K562 (cell line): ENCODE measurements around the gene CHPF2. TPM values are rescaled to one million over a fixed set of nuclear protein-coding genes. Genes with fewer than 3 reads are reported as not detected.

ENCODE experiments used
- ATAC-seq: fragments of 200-7000 bp; cut with Tn5 transposase; 3 replicates; pipeline ENCODE4 v1.9.1; 2020; ENCODE audit warnings: moderate library complexity
- BruUV-seq: library from RNA; stranded (reverse); fragments of 400-500 nt; replicated peaks from 2 replicates; lab custom pipeline; 2021; lab: Mats Ljungman, UMichigan
- CTCF ChIA-PET: fragments of 300-600 bp; formaldehyde crosslinking; extraction: SDS; loops from one replicate; lab custom pipeline; 2021; ENCODE audit warnings: low intra/inter-chr PET ratio; lab: Yijun Ruan, JAX
- POLR2A ChIA-PET: fragments of 300-600, 350-650 bp; sonication (Branson Sonifier 250); formaldehyde crosslinking; extraction: SDS; loops from one replicate; lab custom pipeline; 2021; ENCODE audit warnings: antibody characterized with exemption, inconsistent platforms; lab: Yijun Ruan, JAX
- DNase-seq, 4 experiments: peaks; one replicate each; pipeline versions ENCODE4 v3.0.0 to v3.0.0-alpha.2; 2011 to 2018; ENCODE audit warnings: low spot score in 3 of 4, mixed read lengths in 3 of 4; ENCODE audit errors: extremely low read depth in 1 of 4
- FAIRE-seq: peaks from 2 replicates; lab custom pipeline; 2011; peaks lifted over from hg19 to GRCh38; lab: Jason Lieb, UNC
- H2AFZ ChIP-seq: 2 replicates; pipeline ENCODE4 v1.6.0; 2011; ENCODE audit warnings: low read depth, low read length, control low read depth, inconsistent platforms
- H3K27ac ChIP-seq: fragments of 200-600 bp; 3 replicates; pipeline ENCODE4 v1.8.0; 2011; ENCODE audit warnings: low read depth, mild to moderate bottlenecking, control low read depth, inconsistent platforms, low read length, moderate library complexity, mixed read lengths; ENCODE audit errors: extremely low read depth
- H3K27me3 ChIP-seq, 2 experiments: fragments of 300-600 bp in 1 of 2; 2 replicates in 1 of 2; 3 replicates in 1 of 2; pipeline versions ENCODE4 v1.6.0 to v1.8.0; 2011; ENCODE audit warnings: inconsistent platforms in 2 of 2, low read length in 2 of 2, mild to moderate bottlenecking in 1 of 2, mixed read lengths in 1 of 2, moderate library complexity in 1 of 2; ENCODE audit not compliant: control insufficient read depth in 2 of 2, insufficient read depth in 2 of 2
- H3K36me3 ChIP-seq: fragments of 300-600 bp; 3 replicates; pipeline ENCODE4 v1.8.0; 2011; ENCODE audit warnings: mild to moderate bottlenecking, low read length, inconsistent platforms; ENCODE audit not compliant: control insufficient read depth, insufficient read depth
- H3K4me1 ChIP-seq, 2 experiments: fragments of 200-600 bp in 1 of 2; replicated peaks in 1 of 2; 2 replicates in 1 of 2; 3 replicates in 1 of 2; pipeline versions ENCODE4 v1.5.1 to v1.8.0; 2011; ENCODE audit warnings: inconsistent platforms in 2 of 2, low read length in 2 of 2, mild to moderate bottlenecking in 1 of 2, mixed read lengths in 1 of 2, moderate library complexity in 1 of 2; ENCODE audit not compliant: control insufficient read depth in 2 of 2, insufficient read depth in 2 of 2
- H3K4me2 ChIP-seq: 2 replicates; pipeline ENCODE4 v1.6.1; 2011; ENCODE audit warnings: low read length, control low read depth, inconsistent platforms, mixed read lengths; ENCODE audit not compliant: insufficient read depth
- H3K4me3 ChIP-seq: fragments of 200-600 bp; sonication (generic), shearing (Covaris generic); 2 replicates; pipeline ENCODE4 v1.5.1; 2016; ENCODE audit warnings: control low read depth, inconsistent platforms
- H3K79me2 ChIP-seq: fragments of 200-600 bp; 3 replicates; pipeline ENCODE4 v1.8.0; 2011; ENCODE audit warnings: low read length, inconsistent platforms; ENCODE audit not compliant: control insufficient read depth, insufficient read depth
- H3K9ac ChIP-seq, 2 experiments: 2 replicates each; pipeline versions ENCODE4 v1.6.0 to v1.6.1; 2011; ENCODE audit warnings: low read depth in 2 of 2, low read length in 2 of 2, control low read depth in 1 of 2, inconsistent platforms in 1 of 2, mild to moderate bottlenecking in 1 of 2, mixed read lengths in 1 of 2; ENCODE audit not compliant: insufficient read depth in 1 of 2
- H3K9me1 ChIP-seq: one replicate; pipeline ENCODE4 v1.6.0; 2011; ENCODE audit warnings: inconsistent platforms, mild to moderate bottlenecking, low read length, moderate library complexity; ENCODE audit not compliant: control insufficient read depth, insufficient read depth
- H3K9me3 ChIP-seq: replicated peaks from 2 replicates; pipeline ENCODE4 v1.5.1; 2011; ENCODE audit warnings: low read depth, low read length, inconsistent platforms; ENCODE audit not compliant: control insufficient read depth, insufficient read depth
- H4K20me1 ChIP-seq: replicated peaks from 2 replicates; pipeline ENCODE4 v1.6.1; 2011; ENCODE audit warnings: low read length, inconsistent platforms, mixed read lengths; ENCODE audit not compliant: control insufficient read depth, insufficient read depth
- CBFB ChIP-seq: sonication (generic); formaldehyde crosslinking; IDR thresholded peaks from 2 replicates; pipeline ENCODE4 v1.4.0; 2020; ENCODE audit warnings: mild to moderate bottlenecking, missing genetic modification reagents
- KDM1A ChIP-seq, 2 experiments: fragments of 450-650 bp; IDR thresholded peaks; 2 replicates each; pipeline ENCODE4 v1.6.1; 2016; ENCODE audit warnings: mild to moderate bottlenecking in 2 of 2
- MEIS2 ChIP-seq: fragments of 450-650 bp; IDR thresholded peaks from 2 replicates; pipeline ENCODE4 v1.6.1; 2014; ENCODE audit warnings: mild to moderate bottlenecking; ENCODE audit not compliant: partially characterized antibody
- PKNOX1 ChIP-seq: fragments of 450-650 bp; IDR thresholded peaks from 2 replicates; pipeline ENCODE4 v1.6.1; 2016
- ZNF609 ChIP-seq: sonication (generic); formaldehyde crosslinking; IDR thresholded peaks from 2 replicates; pipeline ENCODE4 v1.8.1; 2023; ENCODE audit warnings: missing genetic modification reagents, mild to moderate bottlenecking, borderline replicate concordance
- WGBS: fragments of 100-300 bp; shearing (Covaris generic); methylation state at CpG from one replicate; pipeline ENCODE4 v1.1.6; 2016; ENCODE audit warnings: low coverage, mixed read lengths; ENCODE audit not compliant: insufficient coverage; ENCODE audit errors: missing lambda C conversion rate; 5-methylcytosine and 5-hydroxymethylcytosine counted together
- in situ Hi-C: fragments of 300-500 bp; cut with MboI; formaldehyde crosslinking; loops from 4 replicates; pipeline ENCODE4 v1.15.0; 2018; ENCODE audit warnings: inconsistent platforms, mixed read lengths
- intact Hi-C: fragments of 100-400 bp; cut with micrococcal nuclease; formaldehyde crosslinking; loops from 2 replicates; pipeline ENCODE4 v1.14.2; 2022
- polyA plus RNA-seq, 8 experiments: library from polyadenylated mRNA; depleted of rRNA in 4 of 8; stranded (reverse) in 5 of 8; unstranded in 3 of 8; fragments of >200 nt; fragmentation: Nextera tagmentation in 2 of 8; fragmentation: Illumina TruSeq in 1 of 8; extraction: Ambion mirVana in 2 of 8; extraction: Trizol in 1 of 8; gene quantifications; 2 replicates each; pipeline versions ENCODE4 v1.2.1 to v1.2.3, GENCODE V29; 2011 to 2014; ENCODE audit warnings: inconsistent platforms in 1 of 8, missing spikeins in 1 of 8
- total RNA-seq, 7 experiments: library from RNA; depleted of rRNA in 6 of 7; stranded (reverse); fragments of >200 nt in 6 of 7; fragmentation: Illumina TruSeq in 2 of 7; extraction: Trizol in 2 of 7; gene quantifications; 2 replicates each; pipeline versions ENCODE4 v1.2.1 to v1.2.3, GENCODE V29; 2011 to 2021; ENCODE audit warnings: low replicate concordance in 1 of 7

The CHPF2 gene
- total and polyA plus RNA-seq, 9 of the 15 experiments (the other 6 are each of a cell fraction or from before 2014, with no cell fraction given), result 0.08 to 32.8 (median 10.5) TPM

DNA sequence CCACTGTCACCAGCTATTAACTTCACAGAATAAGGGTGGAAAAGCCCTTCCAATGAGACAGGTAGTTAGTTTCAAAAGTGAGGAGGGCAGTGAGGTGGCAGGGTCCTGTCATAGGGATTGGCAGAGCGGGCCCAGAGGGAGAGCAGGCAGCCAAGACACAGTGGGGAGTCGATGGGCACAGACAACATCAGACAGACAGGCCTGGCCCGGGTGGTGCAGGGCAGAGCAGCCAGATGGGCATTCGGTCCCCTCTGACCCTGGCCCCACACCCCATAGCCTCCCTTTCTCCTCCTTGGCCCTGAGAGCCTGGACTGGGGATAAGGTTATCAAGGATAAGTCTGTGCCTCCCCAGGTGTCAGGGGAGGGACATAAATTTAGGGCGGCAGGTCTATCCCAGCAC is 47.6 kb downstream of the CHPF2 start (continued):
- TF ChIP-seq ZNF609, result no peak

DNA sequence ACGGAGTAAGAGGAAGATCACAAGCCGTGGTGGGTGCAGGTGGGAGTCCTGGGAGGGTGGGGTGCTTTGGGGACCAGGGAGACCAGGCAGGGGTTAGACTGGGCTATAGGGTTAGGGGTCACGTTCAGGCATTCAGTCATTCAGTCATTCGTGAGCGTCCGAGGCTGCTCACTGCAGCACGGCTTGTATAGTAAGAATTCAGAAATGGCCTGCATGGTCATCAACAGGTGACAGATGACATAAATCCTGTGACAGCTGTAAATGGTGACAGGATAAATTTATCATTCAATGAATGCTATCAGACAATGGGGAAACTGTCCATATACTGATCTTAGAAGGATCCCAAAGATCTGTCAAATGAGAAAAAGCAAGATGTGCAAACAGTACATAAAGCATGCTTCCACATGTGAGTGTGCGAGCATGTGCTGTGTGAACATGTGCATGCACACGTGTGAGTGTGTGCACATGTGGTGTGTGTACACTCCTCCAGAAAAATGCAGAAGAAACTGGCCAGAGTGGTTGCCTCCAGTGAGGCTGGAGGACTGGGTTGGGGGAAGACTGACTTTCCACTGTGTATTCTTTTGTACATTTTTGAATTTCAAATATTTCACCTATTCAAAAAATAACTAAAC is 48.2 kb downstream of the CHPF2 start:
- BruUV-seq, result no TSS peak
- TF ChIP-seq KDM1A (IDR thresholded peaks at IDR 0.05) (peak in 1 of 2 experiments; percentile 43; a peak in 1 of 4 replicates), PKNOX1 (0 out of 2 replicates have a peak, but pooled peaks have one; percentile 9), MEIS2 (peak; percentile 58), CBFB (CRISPR knock-in tag) (no peak)
- no peak for ATAC-seq
- no peak for FAIRE-seq
- Histone ChIP-seq H3K4me1 (peaks cover 0 to 14% of the 10 kb centered on the region in 2 experiments; a peak in 3 of 5 replicates), H3K9me1 (no peaks in the 10 kb centered on the region), H3K9me3 (0 out of 2 replicates have a peak, but pooled peaks cover 2% of the 10 kb centered on the region), H3K79me2 (no peaks in the 10 kb centered on the region), H3K9ac (no peak overlapping the region), H4K20me1 (0 out of 2 replicates have a peak, but pooled peaks cover 2% of the 10 kb centered on the region), H3K27ac (no peak overlapping the region), H2AFZ (no peak overlapping the region), H3K4me2 (no peak overlapping the region), H3K27me3 (peaks cover 46 to 55% of the 10 kb centered on the region in 2 experiments), H3K4me3 (no peak overlapping the region), H3K36me3 (no peaks in the 10 kb centered on the region)
- DNase-seq, result no peak
- POLR2A ChIA-PET, result no interaction called here
- WGBS, result 2% methylated on average over 9 of the region's 9 CpGs
- intact Hi-C loops, result no loop called here
- CTCF ChIA-PET, result no interaction called here
- in situ Hi-C loops, result no loop called here
